IMR-90 (cell line): Measurements from ENCODE around the gene ERG. TPM values are rescaled to one million over a fixed set of nuclear protein-coding genes. Genes with fewer than 3 reads are reported as not detected.

Experiments
- ATAC-seq: fragments of 200-7000 bp; cut with Tn5 transposase; 2 replicates; pipeline ENCODE4 v1.9.1; 2020; ENCODE audit warnings: low read depth, mild to moderate bottlenecking, moderate library complexity
- BruUV-seq: library from RNA; stranded (reverse); fragments of 400-500 nt; replicated peaks from 2 replicates; lab custom pipeline; 2021; lab: Mats Ljungman, UMichigan
- CTCF ChIA-PET: fragments of 300-600 bp; formaldehyde crosslinking; extraction: SDS; loops from one replicate; lab custom pipeline; 2021; ENCODE audit warnings: antibody characterized with exemption; lab: Yijun Ruan, JAX
- POLR2A ChIA-PET: fragments of 300-600 bp; sonication (Branson Sonifier 250); formaldehyde crosslinking; loops from one replicate; lab custom pipeline; 2022; ENCODE audit warnings: antibody characterized with exemption; ENCODE audit not compliant: unreplicated experiment; lab: Charles Lee
- DNase-seq: peaks from one replicate; pipeline ENCODE4 v3.0.0; 2013
- H2AFZ ChIP-seq: replicated peaks from 2 replicates; pipeline ENCODE3; 2013; ENCODE audit warnings: low read length, mild to moderate bottlenecking; ENCODE audit not compliant: poor library complexity
- H2AK5ac ChIP-seq: 2 replicates; pipeline ENCODE4 v1.6.1; 2013; ENCODE audit warnings: low read depth, low read length, inconsistent platforms
- H2AK9ac ChIP-seq: replicated peaks from 2 replicates; pipeline ENCODE3; 2013; ENCODE audit warnings: mild to moderate bottlenecking, low read depth, low read length, moderate library complexity; ENCODE audit not compliant: poor library complexity
- H2BK120ac ChIP-seq: 2 replicates; pipeline ENCODE4 v1.6.1; 2013; ENCODE audit warnings: low read depth, low read length, inconsistent platforms
- H2BK15ac ChIP-seq: 3 replicates; pipeline ENCODE4 v1.6.1; 2013; ENCODE audit warnings: low read depth, low read length, inconsistent platforms
- H2BK20ac ChIP-seq: 2 replicates; pipeline ENCODE4 v1.6.1; 2013; ENCODE audit warnings: low read depth, mild to moderate bottlenecking, inconsistent platforms, low read length, moderate library complexity
- H2BK5ac ChIP-seq: 2 replicates; pipeline ENCODE4 v1.6.1; 2013; ENCODE audit warnings: mild to moderate bottlenecking, low read depth, low read length, inconsistent platforms; ENCODE audit not compliant: poor library complexity, severe bottlenecking
- H3K14ac ChIP-seq: replicated peaks from 2 replicates; pipeline ENCODE4 v1.6.1; 2013; ENCODE audit warnings: low read depth, low read length, inconsistent platforms
- H3K18ac ChIP-seq: 2 replicates; pipeline ENCODE4 v1.6.1; 2013; ENCODE audit warnings: low read depth, low read length, control low read depth
- H3K23ac ChIP-seq: 2 replicates; pipeline ENCODE4 v1.6.1; 2013; ENCODE audit warnings: low read depth, low read length, inconsistent platforms
- H3K27ac ChIP-seq: 2 replicates; pipeline ENCODE4 v1.5.1; 2013; ENCODE audit warnings: mild to moderate bottlenecking, control low read depth, low read length; ENCODE audit not compliant: insufficient read depth
- H3K27me3 ChIP-seq: 2 replicates; pipeline ENCODE4 v1.6.1; 2013; ENCODE audit warnings: low read length; ENCODE audit not compliant: control insufficient read depth, insufficient read depth
- H3K36me3 ChIP-seq: 2 replicates; pipeline ENCODE4 v1.6.1; 2013; ENCODE audit warnings: low read length, mixed read lengths; ENCODE audit not compliant: control insufficient read depth, insufficient read depth
- H3K4ac ChIP-seq: 2 replicates; pipeline ENCODE4 v1.6.1; 2013; ENCODE audit warnings: low read depth, low read length, inconsistent platforms
- H3K4me1 ChIP-seq: 2 replicates; pipeline ENCODE4 v1.6.1; 2013; ENCODE audit warnings: low read length, mixed read lengths; ENCODE audit not compliant: control insufficient read depth, insufficient read depth
- H3K4me2 ChIP-seq: 2 replicates; pipeline ENCODE4 v1.6.1; 2013; ENCODE audit warnings: low read depth, mild to moderate bottlenecking, control low read depth, low read length, moderate library complexity
- H3K4me3 ChIP-seq: 2 replicates; pipeline ENCODE4 v1.5.1; 2013; ENCODE audit warnings: low read depth, mild to moderate bottlenecking, control low read depth, low read length, moderate library complexity; ENCODE audit not compliant: insufficient read depth
- H3K56ac ChIP-seq: 2 replicates; pipeline ENCODE4 v1.6.1; 2013; ENCODE audit warnings: low read length, inconsistent platforms; ENCODE audit not compliant: insufficient read depth; ENCODE audit errors: extremely low read depth
- H3K79me1 ChIP-seq, 2 experiments: 2 replicates each; pipeline ENCODE4 v1.6.1; 2013; ENCODE audit warnings: low read length in 2 of 2, inconsistent platforms in 1 of 2, low read depth in 1 of 2
- H3K9ac ChIP-seq: 2 replicates; pipeline ENCODE4 v1.6.1; 2013; ENCODE audit warnings: low read depth, low read length, control low read depth
- H3K9me1 ChIP-seq: 2 replicates; pipeline ENCODE4 v1.6.1; 2013; ENCODE audit warnings: low read length, inconsistent platforms; ENCODE audit not compliant: insufficient read depth
- H3K9me3 ChIP-seq: 2 replicates; pipeline ENCODE4 v1.6.1; 2013; ENCODE audit warnings: low read length; ENCODE audit not compliant: control insufficient read depth, insufficient read depth
- H4K20me1 ChIP-seq: 2 replicates; pipeline ENCODE4 v1.6.1; 2013; ENCODE audit warnings: low read length, inconsistent platforms; ENCODE audit not compliant: insufficient read depth
- H4K5ac ChIP-seq: 2 replicates; pipeline ENCODE4 v1.6.1; 2013; ENCODE audit warnings: mild to moderate bottlenecking, low read depth, low read length, control low read depth
- H4K8ac ChIP-seq, 2 experiments: 2 replicates each; pipeline ENCODE4 v1.6.1; 2013; ENCODE audit warnings: low read depth in 2 of 2, low read length in 2 of 2, control low read depth in 1 of 2, inconsistent platforms in 1 of 2
- H4K91ac ChIP-seq: 2 replicates; pipeline ENCODE4 v1.6.1; 2013; ENCODE audit warnings: low read depth, low read length, inconsistent platforms; ENCODE audit not compliant: insufficient read depth
- CEBPB ChIP-seq: IDR thresholded peaks from 2 replicates; pipeline ENCODE4 v1.6.1; 2012; ENCODE audit warnings: low read depth, low read length, improper control_type of control experiment
- CHD1 ChIP-seq: IDR thresholded peaks from 2 replicates; pipeline ENCODE4 v1.6.1; 2012; ENCODE audit warnings: low read depth, low read length, improper control_type of control experiment
- CTCF ChIP-seq: conservative IDR thresholded peaks from 2 replicates; pipeline ENCODE4 v1.5.1; 2012; ENCODE audit warnings: mild to moderate bottlenecking, low read depth, low read length, improper control_type of control experiment
- FOS ChIP-seq: fragments of 150-350 bp; IDR thresholded peaks from 2 replicates; pipeline ENCODE4 v1.6.1; 2016; ENCODE audit warnings: low read depth, low read length
- RCOR1 ChIP-seq: IDR thresholded peaks from 2 replicates; pipeline ENCODE4 v1.6.1; 2012; ENCODE audit warnings: mild to moderate bottlenecking, low read length, improper control_type of control experiment; ENCODE audit not compliant: insufficient replicate concordance
- RFX5 ChIP-seq: IDR thresholded peaks from 2 replicates; pipeline ENCODE4 v1.8.0; 2012; ENCODE audit warnings: low read depth, mild to moderate bottlenecking, low read length, moderate library complexity
- WGBS, 2 experiments: methylation state at CpG; one replicate each; pipeline versions ENCODE4 v1.1.5 to v1.1.7; 2013; ENCODE audit warnings: missing lambda C conversion rate in 2 of 2; ENCODE audit not compliant: insufficient read length in 1 of 2; ENCODE audit errors: extremely low coverage in 2 of 2; 5-methylcytosine and 5-hydroxymethylcytosine counted together
- dilution Hi-C: fragments of 300-500 bp; cut with HindIII; formaldehyde crosslinking; loops from one replicate; pipeline ENCODE4 v1.14.3; 2018; ENCODE audit warnings: low sequenced_read_pairs; ENCODE audit not compliant: unreplicated experiment
- in situ Hi-C: fragments of 300-500 bp; cut with MboI; formaldehyde crosslinking; loops from 3 replicates; pipeline ENCODE4 v1.14.3; 2019; ENCODE audit warnings: low sequenced_read_pairs, inconsistent platforms, mixed read lengths
- intact Hi-C: fragments of 100-400 bp; cut with micrococcal nuclease; formaldehyde crosslinking; loops from 2 replicates; pipeline ENCODE4 v1.10.0; 2022
- polyA plus RNA-seq, 3 experiments: library from polyadenylated mRNA; depleted of rRNA; stranded (reverse); fragments of >200 nt; gene quantifications; 2 replicates each; pipeline ENCODE4 v1.2.3, GENCODE V29; 2012; ENCODE audit warnings: low replicate concordance in 1 of 3
- total RNA-seq: library from RNA; depleted of rRNA; stranded (reverse); fragments of >200 nt; gene quantifications from 2 replicates; pipeline ENCODE4 v1.2.3, GENCODE V29; 2012

The ERG gene
- total and polyA plus RNA-seq, 2 of the 4 experiments (the other 2 are of a cell fraction): not detected

GRCh38 chr21:38358098-38358497 lies 140.2 kb downstream of the ERG start:
- Histone ChIP-seq H4K91ac (no peak overlapping the region), H2BK5ac (no peak overlapping the region), H3K4me1 (no peaks in the 10 kb centered on the region), H4K8ac (no peak overlapping the region), H4K5ac (no peak overlapping the region), H4K20me1 (no peaks in the 10 kb centered on the region), H3K4me2 (no peak overlapping the region), H3K9ac (no peak overlapping the region), H2BK15ac (no peak overlapping the region), H3K4ac (no peak overlapping the region), H3K9me1 (no peaks in the 10 kb centered on the region; the same call in 1 of the 2 replicates), H2BK120ac (no peak overlapping the region), H3K23ac (no peak overlapping the region), H2BK20ac (no peak overlapping the region), H3K9me3 (no peaks in the 10 kb centered on the region), H3K18ac (no peak overlapping the region), H2AFZ (no peak overlapping the region), H3K79me1 (no peaks in the 10 kb centered on the region), H3K27ac (no peak overlapping the region), H3K27me3 (peaks cover 23% of the 10 kb centered on the region), H3K36me3 (no peaks in the 10 kb centered on the region), H3K4me3 (no peak overlapping the region), H2AK9ac (no peak overlapping the region), H3K14ac (no peak overlapping the region), H2AK5ac (no peak overlapping the region), H3K56ac (no peak overlapping the region)
- intact Hi-C loops: loop anchor here (5.0 kb wide), 2 partner anchors 776 to 779 kb away; no protein-coding TSS in a partner anchor
- no CpG with 5 or more reads among the region's 1 CpG for WGBS, 2 experiments
- no peak for TF ChIP-seq CEBPB
- no peak for TF ChIP-seq RFX5
- TF ChIP-seq CHD1: no peak
- no peak for TF ChIP-seq RCOR1
- TF ChIP-seq FOS: no peak
- no peak for TF ChIP-seq CTCF
- DNase-seq (no peak), ATAC-seq (no peak)
- CTCF ChIA-PET: no interaction called here
- POLR2A ChIA-PET: no interaction called here
- in situ Hi-C loops: loop anchor here (25.0 kb wide), 1 partner anchor 421 kb away; no protein-coding TSS in a partner anchor
- dilution Hi-C loops: loop anchor here (25.0 kb wide), 1 partner anchor 146 kb away; no protein-coding TSS in a partner anchor
- no TSS peak for BruUV-seq
